ENCODE measurements around the gene CAPG. TPM values are rescaled to one million over a fixed set of nuclear protein-coding genes. Genes with fewer than 3 reads are reported as not detected.
"Not testable (repeated sequence)": the region's sequence is repeated elsewhere in the genome, so short reads cannot be mapped to it uniquely, and the experiment has no call there.

Gene CAPG
- total RNA-seq, 2 experiments from 2014 or later, result 23.4 to 23.7 TPM

DNA sequence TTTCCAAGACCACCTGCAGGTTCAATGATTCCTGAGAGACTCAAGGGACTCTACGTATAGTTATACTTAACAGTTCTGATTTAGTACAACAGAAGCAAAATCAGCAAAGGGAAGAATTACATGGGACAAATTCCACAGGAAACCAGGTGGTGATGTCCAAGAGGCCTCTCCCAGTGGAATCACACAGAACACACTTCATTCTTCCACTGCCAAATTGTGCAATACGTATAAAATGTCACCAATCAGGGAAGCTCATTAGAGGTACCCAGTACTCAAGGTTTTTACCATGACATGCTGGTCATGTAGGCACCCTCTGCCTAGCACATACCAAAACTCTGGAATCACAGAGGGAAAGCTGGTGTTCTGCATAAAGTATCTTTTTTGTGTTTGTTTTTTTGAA is 22.4 kb downstream of the CAPG start:
- ChIA-PET POLR2A (no interaction called here), CTCF (no interaction called here)

DNA sequence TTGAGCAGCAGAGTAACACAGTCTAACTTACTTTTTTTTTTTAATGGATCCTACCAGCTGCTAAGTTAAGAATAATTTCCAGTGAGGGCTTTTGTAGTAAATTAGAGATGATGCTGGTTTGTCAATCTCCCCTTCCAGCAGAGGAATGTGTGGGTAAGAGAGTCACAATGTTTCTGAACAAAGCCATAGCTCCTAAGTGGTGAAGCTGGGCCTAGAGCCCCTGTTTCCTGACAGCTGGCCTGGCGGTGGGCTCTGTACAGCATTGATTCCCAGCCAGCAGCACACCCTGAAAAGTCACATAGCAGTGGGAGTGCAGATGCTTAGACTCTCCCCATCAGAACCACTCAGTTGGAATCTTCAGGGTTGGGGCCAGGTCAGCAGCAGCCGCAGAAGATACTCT is 24.4 kb downstream of the CAPG start:
- ChIA-PET CTCF (interaction anchor here (1.3 kb wide), 1 partner anchor 166 kb away, joined by 3 read pairs; no protein-coding TSS in a partner anchor), POLR2A (no interaction called here)

DNA sequence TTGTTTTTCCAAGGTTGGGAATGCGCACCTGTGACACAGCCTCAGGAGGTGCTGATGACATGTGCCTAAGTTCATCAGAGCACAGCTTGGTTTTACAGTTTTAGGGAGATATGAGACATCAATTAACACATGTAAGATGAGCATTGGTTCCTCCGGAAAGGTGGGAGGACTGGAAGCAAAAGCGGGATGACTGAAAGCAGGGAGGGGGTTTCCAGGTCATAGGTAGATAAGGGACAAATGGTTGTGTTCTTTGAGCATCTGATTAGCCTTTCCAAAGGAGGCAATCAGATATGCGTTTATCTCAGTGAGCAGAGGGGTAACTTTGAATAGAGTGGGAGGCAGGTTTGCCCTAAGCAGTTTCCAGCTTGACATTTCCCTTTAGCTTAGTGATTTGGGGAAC is 26.3 kb downstream of the CAPG start:
- POLR2A ChIA-PET, result no interaction called here
- CTCF ChIA-PET, result interaction anchor here (1.6 kb wide), 1 partner anchor 37 kb away, joined by 5 read pairs; no protein-coding TSS in a partner anchor

DNA sequence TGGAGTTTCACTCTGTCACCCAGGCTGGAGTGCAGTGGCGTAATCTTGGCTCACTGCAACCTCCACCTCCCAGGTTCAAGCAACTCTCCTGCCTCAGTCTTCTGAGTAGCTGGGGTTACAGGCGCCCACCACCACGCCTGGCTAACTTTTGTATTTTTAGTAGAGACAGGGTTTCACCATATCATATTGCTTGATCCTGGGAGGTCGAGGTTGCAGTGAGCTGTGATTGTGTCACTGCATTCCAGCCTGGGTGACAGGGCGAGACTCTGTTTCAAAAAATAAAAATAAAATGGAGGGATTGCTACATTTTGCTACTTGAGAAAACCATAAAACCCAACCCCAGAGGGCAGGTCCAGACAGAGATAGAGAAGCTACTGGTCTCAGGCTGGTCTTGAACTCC is 27.0 kb downstream of the CAPG start:
- POLR2A ChIA-PET, result not testable (repeated sequence)

DNA sequence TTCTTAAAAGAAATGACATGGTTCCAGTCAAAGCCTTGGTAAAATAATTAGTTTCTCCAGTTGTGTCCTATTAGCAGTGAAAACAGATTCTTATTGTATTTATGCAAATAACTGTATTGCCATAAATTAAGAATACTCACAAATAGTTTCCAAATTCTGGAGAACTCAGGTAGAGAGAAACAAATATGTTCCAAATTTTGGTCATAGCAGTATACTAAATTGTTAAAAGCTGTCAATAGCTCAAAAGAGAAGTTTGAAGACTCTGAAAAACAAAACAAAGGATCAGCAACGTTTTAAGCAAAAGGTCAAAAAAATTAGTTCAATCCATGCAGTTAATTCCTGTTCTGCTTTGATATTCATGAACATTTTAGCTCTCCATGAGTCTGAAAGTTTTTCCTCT is 30.1 kb downstream of the CAPG start:
- ChIA-PET POLR2A (no interaction called here), CTCF (no interaction called here)

More for the DNA sequence above, 27.0 kb downstream of the CAPG start:
- CTCF ChIA-PET, result interaction anchor here (0.7 to 1.6 kb wide), 2 partner anchors 38 to 248 kb away, joined by 3 to 5 read pairs; no protein-coding TSS in a partner anchor

DNA sequence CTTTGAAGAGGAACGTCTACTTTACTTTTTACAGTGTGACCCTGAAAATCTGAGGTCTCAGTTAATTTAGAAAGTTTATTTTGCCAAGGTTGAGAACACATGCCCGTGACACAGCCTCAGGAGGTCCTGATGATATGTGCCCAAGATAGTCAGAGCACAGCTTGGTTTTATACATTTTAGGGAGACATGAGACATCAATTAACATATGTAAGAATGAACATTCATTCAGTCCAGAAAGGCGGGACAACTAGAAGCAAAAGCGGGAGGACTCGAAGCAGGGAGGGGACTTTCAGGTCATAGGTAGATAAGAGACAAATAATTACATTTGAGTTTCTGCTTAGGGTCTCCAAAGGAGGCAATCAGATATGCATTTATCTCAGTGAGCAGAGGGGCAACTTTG is 31.9 kb downstream of the CAPG start:
- POLR2A ChIA-PET, result no interaction called here
- CTCF ChIA-PET, result no interaction called here

DNA sequence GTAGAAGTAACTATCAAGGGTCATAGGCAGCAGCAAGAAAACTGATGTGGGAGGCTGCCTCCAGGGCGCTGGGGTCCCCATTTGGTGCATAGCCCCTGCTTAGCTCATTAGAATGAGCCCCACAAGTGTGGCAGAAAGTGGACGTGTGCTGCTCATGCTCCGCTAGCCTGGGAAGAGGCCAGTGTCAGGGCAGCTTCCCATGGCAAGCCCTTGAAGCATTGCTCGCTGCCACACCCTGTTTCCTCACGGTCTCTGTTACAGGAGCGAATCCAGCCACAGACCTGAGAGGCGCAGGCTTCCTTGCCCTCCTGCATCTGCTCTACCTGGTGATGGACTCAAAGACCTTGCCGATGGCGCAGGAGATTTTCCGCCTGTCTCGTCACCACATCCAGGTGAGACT is 33.1 kb downstream of the CAPG start:
- ChIA-PET POLR2A (no interaction called here), CTCF (no interaction called here)

DNA sequence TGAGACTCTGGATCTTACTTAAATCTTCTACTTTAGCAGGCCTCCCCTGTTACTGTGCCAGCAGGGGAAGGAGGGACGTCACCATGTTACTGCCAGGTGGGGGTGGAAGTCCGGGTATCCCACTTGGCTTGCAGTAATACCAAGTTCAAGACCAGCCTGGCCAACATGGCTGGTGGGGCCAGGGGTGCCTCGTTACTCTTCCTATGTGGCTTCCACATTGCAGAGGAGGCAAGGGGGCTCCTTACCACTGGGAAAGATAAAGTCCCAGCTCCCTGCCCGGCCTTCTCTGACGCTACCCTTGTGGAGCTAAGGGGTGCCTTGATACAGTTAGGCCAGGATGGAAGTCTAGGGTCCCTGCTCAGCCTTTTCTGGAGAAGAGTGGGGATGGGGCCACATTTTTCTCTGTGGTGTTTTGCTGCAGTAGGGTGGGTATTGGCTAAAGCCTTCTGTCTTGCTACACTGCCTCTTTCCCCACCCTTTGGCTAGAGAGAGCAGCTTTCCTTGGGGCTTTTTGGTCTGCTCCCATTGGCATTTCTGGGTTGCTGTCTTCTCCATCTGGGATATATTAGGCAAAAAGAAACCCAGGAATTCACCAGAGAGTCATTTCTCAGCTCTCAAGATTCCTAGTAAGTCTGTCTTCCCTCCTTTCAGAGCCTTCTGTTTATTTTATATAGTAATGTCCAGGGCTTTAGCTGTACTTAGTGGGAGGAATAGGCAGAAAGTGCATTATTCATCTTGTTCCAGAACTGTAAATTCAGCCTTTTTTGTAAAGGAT is 33.7 kb downstream of the CAPG start:
- ChIA-PET CTCF (interaction anchor here (0.6 kb wide), 1 partner anchor 27 kb away, joined by 4 read pairs; no protein-coding TSS in a partner anchor), POLR2A (no interaction called here)

DNA sequence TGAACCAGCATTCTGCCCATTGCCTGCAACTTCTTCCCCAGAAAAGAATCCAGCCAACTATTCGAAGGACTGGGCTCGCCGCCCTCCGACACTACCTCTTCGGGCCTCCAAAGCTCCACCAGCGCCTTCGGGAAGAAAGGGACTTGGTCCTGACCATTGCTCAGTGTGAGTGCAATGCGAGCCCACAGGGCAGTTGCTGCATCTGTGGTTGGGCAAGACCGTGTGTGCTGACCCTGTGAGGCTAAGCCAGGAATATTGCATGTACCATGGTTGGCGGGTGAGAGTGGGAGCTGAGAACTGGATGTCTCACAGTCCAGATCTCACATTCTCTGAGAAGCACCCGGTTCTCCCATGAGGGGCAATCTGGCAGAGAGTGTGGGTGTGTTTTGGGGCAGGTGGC is 39.1 kb downstream of the CAPG start:
- ChIA-PET POLR2A (no interaction called here), CTCF (no interaction called here)

DNA sequence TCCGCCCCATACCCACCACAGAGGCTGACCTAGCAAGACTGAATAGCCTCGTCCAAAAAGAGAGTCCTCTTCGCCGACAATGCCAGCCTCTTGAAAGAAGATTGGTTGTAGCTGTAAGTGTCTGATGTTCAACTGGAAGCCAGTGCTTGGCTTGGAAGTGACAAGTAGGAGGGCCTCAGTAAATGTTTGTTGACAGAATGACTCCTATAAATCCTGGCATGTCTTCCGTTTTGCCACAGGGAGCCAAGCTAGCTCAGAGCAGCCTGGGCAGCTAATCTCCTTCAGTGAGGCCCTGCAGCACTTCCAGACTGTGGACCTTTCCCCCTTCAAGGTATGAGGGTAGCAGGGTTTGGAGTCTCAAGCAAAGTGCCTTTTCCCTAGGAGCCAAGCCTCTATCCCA is 40.7 kb downstream of the CAPG start:
- CTCF ChIA-PET, result no interaction called here
- POLR2A ChIA-PET, result interaction anchor here (0.6 kb wide), 1 partner anchor 234 kb away, joined by 6 read pairs; no protein-coding TSS in a partner anchor

DNA sequence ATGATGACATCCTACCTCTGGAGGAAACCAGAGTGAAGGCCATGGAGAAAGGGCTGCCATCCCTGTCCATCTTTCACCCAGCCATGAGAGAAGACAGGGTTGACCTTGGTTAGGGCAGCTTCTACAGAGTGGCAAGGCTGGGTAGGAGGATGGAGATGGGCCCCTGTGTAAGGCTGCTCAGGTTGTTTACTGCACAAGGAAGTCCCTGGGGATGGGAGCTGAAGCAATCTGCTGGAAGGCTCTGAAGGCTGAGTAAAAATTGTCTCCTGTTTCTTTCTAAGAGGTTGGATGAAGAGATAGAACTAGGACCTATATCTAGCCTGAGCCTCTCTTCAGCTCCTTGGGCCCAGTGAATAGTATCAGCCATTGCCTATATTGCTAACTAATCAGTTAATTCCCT is 41.2 kb downstream of the CAPG start:
- POLR2A ChIA-PET, result no interaction called here
- CTCF ChIA-PET, result no interaction called here

DNA sequence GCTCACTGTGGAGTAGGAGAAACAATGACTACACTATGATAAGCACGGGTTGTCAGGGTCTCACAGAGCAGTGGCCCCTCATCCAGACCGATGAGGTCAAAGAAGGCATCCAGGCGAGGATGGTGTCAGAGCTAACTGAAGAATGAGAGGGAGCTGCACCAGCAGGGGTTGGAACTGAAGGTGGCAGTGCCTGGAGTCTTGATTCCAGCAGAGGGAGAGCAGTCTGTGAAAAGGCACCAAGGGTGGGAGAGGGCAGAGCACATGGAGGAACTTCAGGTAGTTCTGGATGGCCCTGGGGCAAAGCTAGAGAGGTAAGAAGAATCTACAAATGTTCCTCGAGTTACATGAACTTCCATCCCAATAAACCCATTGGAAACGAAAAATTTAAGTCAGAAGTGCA is 43.0 kb downstream of the CAPG start:
- POLR2A ChIA-PET, result no interaction called here
- CTCF ChIA-PET, result no interaction called here

DNA sequence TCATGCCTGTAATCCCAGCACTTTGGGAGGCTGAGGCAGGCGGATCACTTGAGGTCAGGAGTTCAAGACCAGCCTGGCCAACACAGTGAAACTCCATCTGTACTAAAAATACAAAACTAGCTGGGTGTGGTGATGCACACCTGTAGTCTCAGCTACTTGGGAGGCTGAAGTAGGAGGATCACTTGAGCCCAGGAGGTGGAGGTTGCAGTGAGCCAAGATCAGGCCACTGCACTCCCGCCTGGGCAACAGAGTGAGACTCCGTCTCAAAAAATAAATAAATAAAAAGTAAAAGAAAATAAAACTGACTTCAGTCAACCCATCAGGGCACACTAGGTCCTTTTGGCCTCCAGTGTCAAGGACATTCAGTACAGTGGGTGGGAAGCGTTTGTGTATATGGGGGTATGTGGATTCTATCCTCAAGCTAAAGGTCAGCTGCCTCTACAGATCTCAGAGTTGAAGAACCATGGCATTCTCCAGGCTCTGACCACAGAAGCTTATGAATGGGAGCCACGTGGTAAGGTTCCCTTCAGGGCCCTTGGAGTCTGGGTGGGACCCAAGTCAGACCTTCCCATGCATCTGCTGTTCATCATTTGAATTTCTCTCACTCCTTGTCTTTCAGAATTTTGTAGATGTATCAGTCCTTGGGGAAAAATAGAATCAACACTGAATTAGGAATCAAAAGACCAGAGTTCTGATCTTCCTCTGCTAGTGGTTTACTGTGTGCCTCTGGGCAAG is 47.3 kb downstream of the CAPG start:
- CTCF ChIA-PET, POLR2A ChIA-PET: not testable (repeated sequence)

DNA sequence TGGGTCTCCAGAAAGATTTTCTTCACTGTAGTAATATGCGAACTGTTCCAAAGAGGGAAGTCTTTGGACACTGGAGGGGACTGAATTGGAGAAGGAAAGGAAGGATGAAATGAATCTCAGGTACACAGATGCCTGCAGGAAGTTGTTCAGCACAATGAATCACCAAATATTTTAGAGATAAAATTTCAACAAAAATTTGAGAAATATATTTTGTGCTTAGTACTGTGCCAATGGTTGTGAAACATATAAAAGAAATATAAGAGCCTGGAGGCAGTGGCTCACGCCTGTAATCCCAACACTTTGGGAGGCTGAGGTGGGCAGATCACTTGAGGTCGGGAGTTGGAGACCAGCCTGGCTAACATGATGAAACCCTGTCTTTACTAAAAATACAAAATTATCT is 52.4 kb downstream of the CAPG start:
- POLR2A ChIA-PET, result interaction anchor here (0.6 kb wide), 1 partner anchor 271 kb away, joined by 3 read pairs; no protein-coding TSS in a partner anchor
- CTCF ChIA-PET, result interaction anchor here (1.0 to 2.0 kb wide), 2 partner anchors 35 to 194 kb away, joined by 3 to 4 read pairs; no protein-coding TSS in a partner anchor

DNA sequence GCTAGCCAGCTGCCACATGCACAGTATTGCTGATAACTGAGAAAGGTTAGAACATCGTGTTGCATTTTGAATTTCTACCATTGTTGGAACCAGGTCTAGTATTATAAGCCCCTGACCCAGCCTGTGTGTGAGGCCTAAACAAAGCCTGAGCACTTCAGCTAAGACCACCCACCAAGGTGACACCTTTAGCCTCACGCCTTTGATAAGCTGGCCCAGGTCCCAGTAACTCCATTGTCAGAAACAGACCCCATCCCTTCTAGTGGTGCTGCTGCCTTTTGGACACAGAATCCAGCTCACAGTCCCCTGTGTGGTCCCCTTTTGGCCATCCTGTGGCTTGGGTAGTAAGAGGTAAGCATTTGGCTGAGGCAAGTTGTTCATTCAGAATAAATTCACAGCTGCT is 54.0 kb downstream of the CAPG start:
- CTCF ChIA-PET, result no interaction called here
- POLR2A ChIA-PET, result no interaction called here

DNA sequence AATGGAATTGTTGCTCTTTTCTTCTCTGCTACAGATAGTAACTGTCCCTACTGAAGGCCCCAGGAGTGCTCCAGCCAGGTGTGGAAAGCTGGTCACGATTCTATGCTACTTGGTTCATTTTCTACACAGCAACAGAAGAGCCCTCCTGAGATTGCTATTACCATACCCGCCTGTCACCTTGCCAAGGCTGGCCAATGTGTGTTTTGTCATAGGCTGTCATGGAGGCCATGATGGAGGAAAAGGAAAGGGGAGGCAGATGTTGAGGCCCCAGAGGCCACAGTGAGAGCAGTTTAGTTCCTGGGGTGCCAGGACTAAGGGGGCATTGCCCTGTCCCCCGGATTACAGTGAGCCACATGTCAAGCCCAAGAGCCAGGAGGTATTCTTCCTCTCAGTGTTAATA is 54.6 kb downstream of the CAPG start:
- POLR2A ChIA-PET, result interaction anchor here (1.3 to 2.8 kb wide), 3 partner anchors 28 to 186 kb away, joined by 4 to 49 read pairs (median 13); partner anchors contain the start of genes MAT2A and TGOLN2
- CTCF ChIA-PET, result interaction anchor here (1.8 kb wide), 1 partner anchor 64 kb away, joined by 6 read pairs; the partner anchor contains the start of gene SH2D6

DNA sequence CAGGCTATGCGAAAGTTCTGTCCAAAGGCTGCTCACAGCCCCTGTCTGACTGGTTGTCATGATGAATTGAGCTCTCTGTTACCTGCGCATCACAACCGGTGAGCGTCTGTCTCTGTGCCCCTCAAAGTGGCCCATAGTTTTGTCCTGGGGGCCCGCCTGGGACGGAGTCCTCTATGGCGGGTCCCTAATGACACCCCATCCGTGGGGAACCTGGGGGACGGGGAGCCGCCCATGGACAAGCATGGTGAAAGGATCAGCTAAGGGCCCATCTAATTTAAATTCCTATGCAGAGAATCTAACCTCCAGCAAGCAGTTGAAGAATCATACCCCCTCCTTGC is 55.1 kb downstream of the CAPG start:
- ChIA-PET POLR2A (interaction anchor here (1.1 to 2.8 kb wide), 6 partner anchors 24 to 186 kb away, joined by 3 to 49 read pairs (median 5); partner anchors contain the start of genes MAT2A and TGOLN2), CTCF (interaction anchor here (1.8 kb wide), 1 partner anchor 64 kb away, joined by 6 read pairs; the partner anchor contains the start of gene SH2D6)

DNA sequence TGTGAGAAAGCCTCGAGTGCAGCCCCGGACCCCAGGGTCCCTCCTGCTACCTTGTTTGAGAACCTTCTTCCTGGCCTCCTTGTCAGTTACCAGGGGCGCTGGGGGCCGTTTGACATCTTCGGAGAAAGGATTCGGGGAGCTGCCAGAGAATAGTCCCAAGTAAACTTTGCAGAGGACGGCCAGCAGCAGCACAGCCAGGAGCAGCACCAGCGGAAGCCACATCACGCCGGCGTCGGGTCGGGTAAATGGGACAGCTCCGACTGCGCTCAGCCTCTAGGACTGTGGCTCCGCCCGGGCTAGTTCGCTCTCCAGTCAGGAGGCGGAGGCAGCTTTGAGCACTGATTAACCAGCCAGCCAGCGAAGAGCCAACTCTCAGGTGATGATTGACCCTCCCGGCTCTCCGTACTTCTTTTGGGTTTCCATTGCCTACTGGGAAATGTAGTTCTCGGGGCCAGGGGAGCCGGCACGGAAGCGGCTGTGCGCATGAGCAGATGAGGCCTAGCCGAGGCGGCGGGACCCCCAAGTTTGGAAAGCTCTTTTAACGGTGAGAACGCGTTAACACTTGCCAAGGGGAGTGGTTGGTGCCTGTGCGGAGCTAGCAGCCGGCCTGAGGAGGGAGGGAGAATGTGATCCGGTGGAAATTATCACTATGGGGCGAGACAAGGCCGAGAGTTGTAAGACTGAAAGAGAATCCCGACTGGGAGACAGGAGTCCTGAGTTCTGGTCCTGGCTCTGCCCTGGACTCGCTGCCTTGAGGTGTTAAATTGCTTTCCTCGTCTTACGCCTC is 55.7 kb downstream of the CAPG start, which contains the start of the genes ELMOD3 and RETSAT:
ELMOD3 (plus strand) TSS at position 484 of the 787 bp plus-strand sequence. CDS start 2,430 bp downstream, outside the sequence.
RETSAT (minus strand) TSS at position 243 of the 787 bp plus-strand sequence; CDS start at position 222, 21 bp downstream.
- ChIA-PET CTCF (interaction anchor here (1.8 kb wide), 1 partner anchor 65 kb away, joined by 6 read pairs; the partner anchor contains the start of gene SH2D6), POLR2A (interaction anchor here (1.1 to 2.8 kb wide), 6 partner anchors 24 to 187 kb away, joined by 3 to 49 read pairs (median 5); partner anchors contain the start of genes MAT2A and TGOLN2)

DNA sequence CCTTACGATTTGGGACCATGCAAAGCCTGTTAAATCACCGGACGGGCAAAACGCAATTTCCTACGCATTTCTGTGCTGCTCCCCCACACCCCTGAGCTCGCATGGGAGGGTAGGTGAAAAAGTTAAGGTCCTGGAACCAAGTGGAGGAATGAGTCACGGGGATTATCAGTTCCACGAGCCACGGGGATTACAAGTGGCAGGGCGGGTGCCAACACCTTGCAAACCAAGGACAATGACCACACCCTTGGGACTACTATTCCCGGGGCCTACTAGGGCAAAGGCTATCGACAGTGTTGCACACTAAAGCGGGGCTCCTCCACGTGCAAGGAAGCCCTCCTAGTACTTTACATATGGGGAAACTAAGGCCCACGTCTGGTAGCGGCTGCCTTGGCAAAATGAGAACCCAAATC is 56.3 kb downstream of the CAPG start:
- POLR2A ChIA-PET, result interaction anchor here (1.1 to 2.8 kb wide), 6 partner anchors 23 to 186 kb away, joined by 3 to 49 read pairs (median 6); partner anchors contain the start of genes MAT2A and TGOLN2
- CTCF ChIA-PET, result interaction anchor here (1.8 kb wide), 1 partner anchor 66 kb away, joined by 6 read pairs; the partner anchor contains the start of gene SH2D6

Measured in activated CD8-positive, alpha-beta memory T cell treated with anti-CD3 and anti-CD28 coated beads for 36 hours (primary cell).